CD4-positive, alpha-beta memory T cell (primary cell): ENCODE results near the gene MGAT1. TPM values are rescaled to one million over a fixed set of nuclear protein-coding genes. Genes with fewer than 3 reads are reported as not detected.

Experiments
- CTCF ChIA-PET: fragments of 350-600 bp; sonication (Branson Sonifier 250); formaldehyde crosslinking; loops from one replicate; lab custom pipeline; 2021; ENCODE audit warnings: inconsistent platforms; ENCODE audit not compliant: partially characterized antibody; lab: Charles Lee
- POLR2A ChIA-PET: fragments of 350-600 bp; sonication (Branson Sonifier 250); formaldehyde crosslinking; loops from one replicate; lab custom pipeline; 2021; ENCODE audit not compliant: partially characterized antibody; lab: Charles Lee
- DNase-seq, 5 donors: peaks; one replicate each; pipeline versions ENCODE4 v3.0.0 to v3.0.0-alpha.2; 2020 to 2022; ENCODE audit warnings: mixed read lengths in 1 of 5
- H3K27ac ChIP-seq: one replicate; pipeline ENCODE4 v1.7.0; 2013; ENCODE audit warnings: low read depth, low read length
- H3K27me3 ChIP-seq: 2 replicates; pipeline ENCODE4 v1.7.0; 2013; ENCODE audit warnings: mild to moderate bottlenecking, low read length, moderate library complexity; ENCODE audit not compliant: insufficient read depth
- H3K36me3 ChIP-seq: 2 replicates; pipeline ENCODE4 v1.7.0; 2013; ENCODE audit warnings: mild to moderate bottlenecking, low read length, moderate library complexity; ENCODE audit not compliant: insufficient read depth
- H3K4me1 ChIP-seq: 2 replicates; pipeline ENCODE4 v1.7.0; 2013; ENCODE audit warnings: mild to moderate bottlenecking, low read length, moderate library complexity; ENCODE audit not compliant: insufficient read depth
- H3K4me3 ChIP-seq, 2 donors: one replicate each; pipeline ENCODE4 v1.7.0; 2013; ENCODE audit warnings: low read length in 2 of 2, mild to moderate bottlenecking in 1 of 2
- H3K9me3 ChIP-seq, 2 donors: one replicate each; pipeline ENCODE4 v1.7.0; 2013; ENCODE audit warnings: low read length in 2 of 2, control low read depth in 1 of 2; ENCODE audit not compliant: control insufficient read depth in 1 of 2
- H3K27ac Mint-ChIP-seq, 7 donors: one replicate each; pipeline ENCODE4 v1.8.0; 2020 to 2021; ENCODE audit warnings: mixed read lengths in 7 of 7, mild to moderate bottlenecking in 6 of 7, inconsistent platforms in 3 of 7, moderate library complexity in 3 of 7
- H3K27me3 Mint-ChIP-seq, 2 donors: one replicate each; pipeline ENCODE4 v1.8.0; 2020 to 2021; ENCODE audit warnings: mixed read lengths in 2 of 2
- H3K36me3 Mint-ChIP-seq, 2 donors: one replicate each; pipeline ENCODE4 v1.8.0; 2020 to 2021; ENCODE audit warnings: mixed read lengths in 2 of 2, inconsistent platforms in 1 of 2, mild to moderate bottlenecking in 1 of 2
- H3K4me1 Mint-ChIP-seq, 4 donors: one replicate each; pipeline ENCODE4 v1.8.0; 2020 to 2021; ENCODE audit warnings: mixed read lengths in 4 of 4, mild to moderate bottlenecking in 1 of 4
- H3K4me3 Mint-ChIP-seq, 8 donors: one replicate each; pipeline ENCODE4 v1.8.0; 2020 to 2021; ENCODE audit warnings: mixed read lengths in 8 of 8, mild to moderate bottlenecking in 7 of 8, moderate library complexity in 6 of 8, inconsistent platforms in 3 of 8
- H3K9me3 Mint-ChIP-seq, 8 donors: one replicate each; pipeline ENCODE4 v1.8.0; 2020 to 2021; ENCODE audit warnings: mixed read lengths in 8 of 8, mild to moderate bottlenecking in 5 of 8, inconsistent platforms in 3 of 8, moderate library complexity in 1 of 8
- intact Hi-C: fragments of 100-400 bp; cut with micrococcal nuclease; formaldehyde crosslinking; loops from one replicate; pipeline ENCODE4 v1.15.1; 2023
- polyA plus RNA-seq, 2 donors: library from polyadenylated mRNA; unstranded; fragments of 300-500 nt; fragmentation: Illumina TruSeq; gene quantifications; one replicate each; pipeline ENCODE4 v1.2.3, GENCODE V29; 2021
- total RNA-seq, 2 experiments: library from RNA; stranded (reverse); gene quantifications; one replicate each; pipeline ENCODE4 v1.2.3, GENCODE V29; 2021

Gene MGAT1
- total and polyA plus RNA-seq, 4 experiments from 2014 or later: 135 to 187 (median 168) TPM

- Histone ChIP-seq H3K4me1 (peaks cover 67% of the 10 kb centered on the region), H3K4me3 (peak overlapping the region; percentile 37 to 95), H3K36me3 (no peaks in the 10 kb centered on the region), H3K27ac (peak overlapping the region; percentile 93), H3K9me3 (no peaks in the 10 kb centered on the region), H3K27me3 (no peaks in the 10 kb centered on the region)
- Mint-ChIP-seq H3K4me3 (peak overlapping the region; percentile 83 to 99 (median 90)), H3K27me3 (no peaks in the 10 kb centered on the region), H3K4me1 (peaks cover 50 to 89% (median 66%) of the 10 kb centered on the region in 4 donors), H3K36me3 (peaks cover 5 to 16% of the 10 kb centered on the region in 2 donors), H3K27ac (peak overlapping the region; percentile 92 to 100 (median 97)), H3K9me3 (peaks cover 0 to 2% (median 0%) of the 10 kb centered on the region in 8 donors)
- intact Hi-C loops: loop anchor here (10.0 kb wide), 1 partner anchor 377 kb away; no protein-coding TSS in a partner anchor
- DNase-seq: no peak
- ChIA-PET POLR2A (interaction anchor here (0.8 to 11.9 kb wide), 9 partner anchors 9 to 1184 kb away, joined by 3 to 271 read pairs (median 5); partner anchors contain the start of genes HNRNPH1, MGAT1, TRIM52 and ZFP62), CTCF (interaction anchor here (1.6 to 15.0 kb wide), 2 partner anchors 19 to 24 kb away, joined by 3 to 109 read pairs; no protein-coding TSS in a partner anchor)
Measured at GRCh38 chr5:180807654-180808414, 5.2 kb upstream of the MGAT1 start.

GRCh38 chr5:180807046-180807445 is 4.4 kb upstream of the MGAT1 start:
- H3K27ac Mint-ChIP-seq: peak overlapping the region; percentile 92 to 100 (median 97)
- no peaks in the 10 kb centered on the region for H3K9me3 ChIP-seq
- H3K4me1 Mint-ChIP-seq: peaks cover 48 to 90% (median 63%) of the 10 kb centered on the region in 4 donors
- peak overlapping the region; percentile 93 for H3K27ac ChIP-seq
- peaks cover 0 to 2% (median 0%) of the 10 kb centered on the region in 8 donors for H3K9me3 Mint-ChIP-seq
- H3K36me3 ChIP-seq: no peaks in the 10 kb centered on the region
- DNase-seq: no peak
- peaks cover 5 to 18% of the 10 kb centered on the region in 2 donors for H3K36me3 Mint-ChIP-seq
- intact Hi-C loops: loop anchor here (10.0 kb wide), 1 partner anchor 378 kb away; no protein-coding TSS in a partner anchor
- H3K4me3 Mint-ChIP-seq: peak overlapping the region; percentile 83 to 99 (median 90)
- CTCF ChIA-PET: interaction anchor here (15.0 kb wide), 1 partner anchor 25 kb away, joined by 109 read pairs; no protein-coding TSS in a partner anchor
- POLR2A ChIA-PET: interaction anchor here (1.8 to 11.9 kb wide), 4 partner anchors 8 to 454 kb away, joined by 5 to 271 read pairs (median 86); partner anchors contain the start of genes MGAT1 and TRIM52
- no peaks in the 10 kb centered on the region for H3K27me3 Mint-ChIP-seq
- H3K4me3 ChIP-seq: peak overlapping the region; percentile 37 to 95
- peaks cover 64% of the 10 kb centered on the region for H3K4me1 ChIP-seq
- H3K27me3 ChIP-seq: no peaks in the 10 kb centered on the region

- DNase-seq: no peak
- Mint-ChIP-seq H3K4me1 (peaks cover 49 to 90% (median 63%) of the 10 kb centered on the region in 4 donors), H3K36me3 (peaks cover 5 to 24% of the 10 kb centered on the region in 2 donors), H3K27ac (peak overlapping the region; percentile 92 to 100 (median 97)), H3K27me3 (no peaks in the 10 kb centered on the region), H3K9me3 (peaks cover 0 to 2% (median 0%) of the 10 kb centered on the region in 8 donors), H3K4me3 (peak overlapping the region; percentile 83 to 99 (median 90))
- H3K9me3 ChIP-seq: no peaks in the 10 kb centered on the region
- intact Hi-C loops: loop anchor here (10.0 kb wide), 1 partner anchor 378 kb away; no protein-coding TSS in a partner anchor
- H3K4me1 ChIP-seq: peaks cover 63% of the 10 kb centered on the region
- peak overlapping the region; percentile 37 to 95 for H3K4me3 ChIP-seq
- ChIA-PET POLR2A (interaction anchor here (0.9 to 8.4 kb wide), 4 partner anchors 15 to 54 kb away, joined by 3 to 271 read pairs (median 4); no protein-coding TSS in a partner anchor), CTCF (interaction anchor here (15.0 kb wide), 1 partner anchor 26 kb away, joined by 109 read pairs; no protein-coding TSS in a partner anchor)
- peak overlapping the region; percentile 93 for H3K27ac ChIP-seq
- H3K27me3 ChIP-seq: no peaks in the 10 kb centered on the region
- H3K36me3 ChIP-seq: no peaks in the 10 kb centered on the region
Measured at GRCh38 chr5:180806351-180807011, 3.9 kb upstream of the MGAT1 start.

- peak overlapping the region; percentile 84 to 99 (median 94) for H3K4me3 Mint-ChIP-seq
- Histone ChIP-seq H3K27ac (peak overlapping the region; percentile 87), H3K27me3 (no peaks in the 10 kb centered on the region), H3K4me3 (peak overlapping the region; percentile 33 to 84), H3K36me3 (peaks cover 9% of the 10 kb centered on the region), H3K4me1 (peaks cover 80% of the 10 kb centered on the region), H3K9me3 (no peaks in the 10 kb centered on the region)
- H3K27me3 Mint-ChIP-seq: no peaks in the 10 kb centered on the region
- H3K4me1 Mint-ChIP-seq: peaks cover 64 to 93% (median 76%) of the 10 kb centered on the region in 4 donors
- intact Hi-C loops: loop anchor here (5.0 to 10.0 kb wide), 2 partner anchors 353 to 381 kb away; no protein-coding TSS in a partner anchor
- no peak for DNase-seq
- H3K36me3 Mint-ChIP-seq: peaks cover 16 to 39% of the 10 kb centered on the region in 2 donors
- H3K27ac Mint-ChIP-seq: peak overlapping the region; percentile 92 to 98 (median 95)
- H3K9me3 Mint-ChIP-seq: no peaks in the 10 kb centered on the region
- ChIA-PET POLR2A (interaction anchor here (1.0 to 10.8 kb wide), 17 partner anchors 9 to 457 kb away, joined by 3 to 236 read pairs (median 8); partner anchors contain the start of genes TRIM41, TRIM52 and ZFP62), CTCF (interaction anchor here (1.1 to 15.0 kb wide), 7 partner anchors 9 to 62 kb away, joined by 3 to 109 read pairs (median 6); partner anchors contain the start of gene ZFP62)
Measured at GRCh38 chr5:180804129-180804618, 1.6 kb upstream of the MGAT1 start.

GRCh38 chr5:180803181-180804128 is 849 bp upstream of the MGAT1 start:
- intact Hi-C loops: loop anchor here (1.0 to 10.0 kb wide), 5 partner anchors 58 to 419 kb away; partner anchors contain the start of genes CNOT6, TRIM41 and ZFP62
- H3K36me3 ChIP-seq: peaks cover 9% of the 10 kb centered on the region
- DNase-seq: peak; percentile 86 to 93 (median 86)
- H3K4me1 ChIP-seq: peaks cover 82% of the 10 kb centered on the region
- H3K27ac Mint-ChIP-seq: peak overlapping the region; percentile 92 to 98 (median 95)
- H3K9me3 Mint-ChIP-seq: no peaks in the 10 kb centered on the region
- H3K4me1 Mint-ChIP-seq: peaks cover 66 to 93% (median 77%) of the 10 kb centered on the region in 4 donors
- H3K4me3 ChIP-seq: peak overlapping the region; percentile 33 to 84
- H3K4me3 Mint-ChIP-seq: peak overlapping the region; percentile 84 to 99 (median 94)
- CTCF ChIA-PET: interaction anchor here (0.7 to 15.0 kb wide), 8 partner anchors 10 to 63 kb away, joined by 3 to 109 read pairs (median 6); partner anchors contain the start of gene ZFP62
- H3K9me3 ChIP-seq: no peaks in the 10 kb centered on the region
- H3K27me3 ChIP-seq: no peaks in the 10 kb centered on the region
- H3K27me3 Mint-ChIP-seq: no peaks in the 10 kb centered on the region
- peaks cover 23 to 46% of the 10 kb centered on the region in 2 donors for H3K36me3 Mint-ChIP-seq
- peak overlapping the region; percentile 87 for H3K27ac ChIP-seq
- POLR2A ChIA-PET: interaction anchor here (0.6 to 10.8 kb wide), 23 partner anchors 9 to 457 kb away, joined by 3 to 236 read pairs (median 7); partner anchors contain the start of genes TRIM41, TRIM52 and ZFP62
